Psoas muscle (tissue), 8 donors: ENCODE measurements around the gene JRKL. TPM values are rescaled to one million over a fixed set of nuclear protein-coding genes. Genes with fewer than 3 reads are reported as not detected.

Source experiments
- ATAC-seq, 4 donors: fragments of 200-7000 bp; cut with Tn5 transposase; one replicate each; pipeline ENCODE4 v1.9.1; 2020; ENCODE audit warnings: moderate library complexity in 3 of 4, mild to moderate bottlenecking in 2 of 4
- DNase-seq, 2 donors: peaks; one replicate each; pipeline ENCODE4 v3.0.0-alpha.2; 2020
- H3K27ac ChIP-seq: fragments of 200-600 bp; one replicate; pipeline ENCODE4 v1.8.0; 2022
- H3K27me3 ChIP-seq, 3 donors: fragments of 200-600 bp in 1 of 3; one replicate each; pipeline versions ENCODE4 v1.6.1 to v1.8.0; 2013 to 2022; ENCODE audit warnings: low read length in 2 of 3, mild to moderate bottlenecking in 2 of 3, moderate library complexity in 1 of 3; ENCODE audit not compliant: insufficient read depth in 3 of 3
- H3K36me3 ChIP-seq, 2 donors: fragments of 200-600 bp in 1 of 2; one replicate each; pipeline versions ENCODE4 v1.6.1 to v1.8.0; 2013 to 2022; ENCODE audit warnings: low read depth in 1 of 2, mild to moderate bottlenecking in 1 of 2, moderate library complexity in 1 of 2; ENCODE audit not compliant: insufficient read depth in 1 of 2
- H3K4me1 ChIP-seq: fragments of 200-600 bp; one replicate; pipeline ENCODE4 v1.8.0; 2022
- H3K4me3 ChIP-seq: fragments of 200-600 bp; one replicate; pipeline ENCODE4 v1.8.0; 2022; ENCODE audit warnings: mild to moderate bottlenecking
- H3K9me3 ChIP-seq: fragments of 200-600 bp; one replicate; pipeline ENCODE4 v1.8.0; 2022
- WGBS, 3 donors: extraction: QIAGEN DNeasy Blood & Tissue Kit; methylation state at CpG; one replicate each; pipeline versions ENCODE4 v1.1.6 to v1.1.7; 2013; 5-methylcytosine and 5-hydroxymethylcytosine counted together
- intact Hi-C, 2 donors: fragments of 100-400 bp; cut with DNase I; formaldehyde crosslinking; loops; one replicate each; pipeline versions ENCODE4 v1.11.0 to v1.14.2; 2022
- polyA plus RNA-seq, 3 donors: library from polyadenylated mRNA; stranded (reverse); fragments of 200-250 nt; gene quantifications; one replicate each; pipeline ENCODE4 v1.2.3, GENCODE V29; 2013
- total RNA-seq, 4 donors: library from RNA; stranded (reverse); fragmentation: NEBNext Ultra II Directional in 2 of 4; extraction: Animal tissue kit (Norgen Biotek cat#: 25700) in 2 of 4; gene quantifications; one replicate each; pipeline versions ENCODE4 v1.2.1 to v1.2.4, GENCODE V29; 2021 to 2023
- TF ChIP-seq, protein P1 (sequence below): fragments of 200-600 bp; IDR thresholded peaks from one replicate; pipeline ENCODE4 v1.8.0; 2022; ENCODE audit warnings: antibody characterized with exemption
- donor health status: healthy with polysubstance abuse.
- donor health status: DM: no; HTN: no; CAD: no; lungs with moderate emphysema.
- donor health status: Bipolar disorder and iron deficiency.
- donor health status: healthy.
- donor health status: DM: yes; HTN: yes; CAD: no.
- donor health status: DM: no; HTN: no; CAD: no.
- donor health status: DM: no; HTN: no; CAD: no.
- donor health status: DM: yes; HTN: yes; CAD: no.

Gene JRKL
- total and polyA plus RNA-seq, 7 donors, result 3.2 to 10.9 (median 5.4) TPM

DNA sequence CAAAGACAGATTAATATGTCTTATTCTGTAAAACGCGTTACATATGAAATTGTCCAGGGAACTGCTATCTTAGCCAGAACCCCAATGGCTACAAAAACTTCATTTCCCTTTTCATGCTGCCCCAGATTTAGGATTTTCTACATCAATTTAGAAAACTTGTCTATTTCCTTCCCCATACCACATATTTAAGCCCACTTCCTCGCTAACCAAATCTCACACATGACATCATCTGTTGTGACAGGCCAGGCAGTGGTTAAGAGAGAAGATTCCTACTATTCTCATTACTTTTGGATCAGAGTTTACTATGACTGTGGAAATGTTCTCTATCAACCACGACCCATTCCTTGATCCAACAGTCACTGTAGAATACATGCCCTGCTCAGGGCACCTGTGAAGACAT lies 16.0 kb upstream of the JRKL start:
- TF ChIP-seq, protein P1, sequence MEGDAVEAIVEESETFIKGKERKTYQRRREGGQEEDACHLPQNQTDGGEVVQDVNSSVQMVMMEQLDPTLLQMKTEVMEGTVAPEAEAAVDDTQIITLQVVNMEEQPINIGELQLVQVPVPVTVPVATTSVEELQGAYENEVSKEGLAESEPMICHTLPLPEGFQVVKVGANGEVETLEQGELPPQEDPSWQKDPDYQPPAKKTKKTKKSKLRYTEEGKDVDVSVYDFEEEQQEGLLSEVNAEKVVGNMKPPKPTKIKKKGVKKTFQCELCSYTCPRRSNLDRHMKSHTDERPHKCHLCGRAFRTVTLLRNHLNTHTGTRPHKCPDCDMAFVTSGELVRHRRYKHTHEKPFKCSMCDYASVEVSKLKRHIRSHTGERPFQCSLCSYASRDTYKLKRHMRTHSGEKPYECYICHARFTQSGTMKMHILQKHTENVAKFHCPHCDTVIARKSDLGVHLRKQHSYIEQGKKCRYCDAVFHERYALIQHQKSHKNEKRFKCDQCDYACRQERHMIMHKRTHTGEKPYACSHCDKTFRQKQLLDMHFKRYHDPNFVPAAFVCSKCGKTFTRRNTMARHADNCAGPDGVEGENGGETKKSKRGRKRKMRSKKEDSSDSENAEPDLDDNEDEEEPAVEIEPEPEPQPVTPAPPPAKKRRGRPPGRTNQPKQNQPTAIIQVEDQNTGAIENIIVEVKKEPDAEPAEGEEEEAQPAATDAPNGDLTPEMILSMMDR, result no peak
- intact Hi-C loops, result no loop called here
- DNase-seq (no peak), ATAC-seq (no peak)
- 93 to 98% (median 95%) methylated on average over 4 of the region's 4 CpGs for WGBS, 3 donors
- no peak overlapping the region for H3K27ac ChIP-seq
- no peaks in the 10 kb centered on the region for H3K27me3 ChIP-seq
- no peaks in the 10 kb centered on the region for H3K4me1 ChIP-seq
- H3K36me3 ChIP-seq, result peaks cover 3 to 54% of the 10 kb centered on the region in 2 donors
- H3K9me3 ChIP-seq, result no peaks in the 10 kb centered on the region
- no peak overlapping the region for H3K4me3 ChIP-seq

DNA sequence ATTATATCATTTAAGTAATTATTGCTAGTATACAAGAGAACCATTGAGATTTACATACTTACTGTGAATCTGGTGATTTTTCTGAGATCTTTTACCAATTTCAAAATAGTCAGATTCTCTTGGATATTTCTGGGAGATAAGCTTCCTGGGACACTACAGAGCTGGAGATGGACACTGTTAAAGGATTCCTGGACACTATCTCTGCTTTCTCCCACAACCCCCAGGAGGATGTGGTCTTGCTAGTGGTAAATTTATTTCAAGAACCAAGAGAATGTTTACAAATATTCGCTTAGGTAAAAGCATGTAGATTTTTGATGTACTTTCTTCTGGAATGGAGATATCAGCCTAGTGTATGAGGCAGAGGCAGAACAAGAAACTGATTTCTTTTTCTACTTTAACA lies 13.0 kb upstream of the JRKL start:
- DNase-seq, result no peak
- Histone ChIP-seq H3K4me3 (no peak overlapping the region), H3K36me3 (peaks cover 3 to 46% of the 10 kb centered on the region in 2 donors), H3K27ac (no peak overlapping the region), H3K27me3 (no peaks in the 10 kb centered on the region), H3K9me3 (no peaks in the 10 kb centered on the region), H3K4me1 (no peaks in the 10 kb centered on the region)
- ATAC-seq, result no peak
- TF ChIP-seq, protein P1, result no peak
- intact Hi-C loops, result no loop called here
- WGBS, 3 donors, result 92 to 97% (median 96%) methylated on average over 1 of the region's 1 CpG

DNA sequence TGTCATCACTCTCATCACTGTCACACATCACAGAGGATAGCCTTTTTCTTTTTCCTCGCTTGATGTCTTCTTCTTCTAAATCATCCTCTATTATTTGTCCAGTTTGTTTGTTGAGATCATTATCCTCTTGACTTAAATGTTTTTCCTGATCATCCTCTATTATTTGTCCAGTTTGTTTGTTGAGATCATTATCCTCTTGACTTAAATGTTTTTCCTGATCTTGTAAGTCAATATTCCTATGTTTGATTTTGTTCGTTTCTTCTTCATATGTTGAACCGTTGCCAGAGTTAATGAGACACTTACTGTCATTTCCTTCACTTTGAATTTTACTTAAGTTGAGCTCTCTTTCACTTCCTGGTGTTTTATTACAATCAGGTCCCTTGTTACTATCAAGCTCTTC lies 5.7 kb upstream of the JRKL start:
- H3K36me3 ChIP-seq, result peaks cover 0 to 61% of the 10 kb centered on the region in 2 donors
- no peak overlapping the region for H3K4me3 ChIP-seq
- DNase-seq, result no peak
- intact Hi-C loops, result no loop called here
- peaks cover 6% of the 10 kb centered on the region for H3K4me1 ChIP-seq
- H3K9me3 ChIP-seq, result no peaks in the 10 kb centered on the region
- no peaks in the 10 kb centered on the region for H3K27me3 ChIP-seq
- WGBS, 3 donors, result 75 to 77% (median 77%) methylated on average over 3 of the region's 3 CpGs
- ATAC-seq, result no peak
- no peak overlapping the region for H3K27ac ChIP-seq
- TF ChIP-seq, protein P1, result no peak

DNA sequence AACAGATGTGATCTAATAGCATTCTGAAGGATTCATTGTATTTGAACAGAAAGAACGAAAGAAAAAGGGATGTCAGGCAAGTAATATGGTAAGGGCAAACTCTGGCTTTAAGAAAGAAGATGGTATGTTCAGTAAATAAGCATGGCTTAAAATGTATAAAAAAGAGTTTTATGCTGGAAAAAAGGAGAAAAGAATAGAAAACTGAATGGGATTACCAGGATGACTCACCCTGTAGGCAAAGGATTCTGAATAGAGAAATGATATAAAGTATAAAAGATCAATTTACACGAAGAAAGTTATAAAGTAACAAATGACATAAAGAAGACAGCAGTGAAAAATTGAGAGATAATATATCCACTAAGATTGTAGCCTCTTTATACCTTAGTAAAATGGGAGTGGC lies 4.6 kb upstream of the JRKL start:
- TF ChIP-seq, protein P1, result no peak
- H3K27me3 ChIP-seq, result no peaks in the 10 kb centered on the region
- no peak overlapping the region for H3K27ac ChIP-seq
- H3K36me3 ChIP-seq, result peaks cover 0 to 55% of the 10 kb centered on the region in 2 donors
- no peak overlapping the region for H3K4me3 ChIP-seq
- H3K9me3 ChIP-seq, result no peaks in the 10 kb centered on the region
- intact Hi-C loops, result no loop called here
- DNase-seq (no peak), ATAC-seq (no peak)
- WGBS, 3 donors, result 83 to 93% (median 88%) methylated on average over 2 of the region's 2 CpGs
- peaks cover 6% of the 10 kb centered on the region for H3K4me1 ChIP-seq
